IMR-90 (cell line): ENCODE measurements around the gene UQCRQ. TPM values are rescaled to one million over a fixed set of nuclear protein-coding genes. Genes with fewer than 3 reads are reported as not detected.

Source experiments
- ATAC-seq: fragments of 200-7000 bp; cut with Tn5 transposase; 2 replicates; pipeline ENCODE4 v1.9.1; 2020; ENCODE audit warnings: low read depth, mild to moderate bottlenecking, moderate library complexity
- BruUV-seq: library from RNA; stranded (reverse); fragments of 400-500 nt; replicated peaks from 2 replicates; lab custom pipeline; 2021; lab: Mats Ljungman, UMichigan
- CTCF ChIA-PET: fragments of 300-600 bp; formaldehyde crosslinking; extraction: SDS; loops from one replicate; lab custom pipeline; 2021; ENCODE audit warnings: antibody characterized with exemption; lab: Yijun Ruan, JAX
- POLR2A ChIA-PET: fragments of 300-600 bp; sonication (Branson Sonifier 250); formaldehyde crosslinking; loops from one replicate; lab custom pipeline; 2022; ENCODE audit warnings: antibody characterized with exemption; ENCODE audit not compliant: unreplicated experiment; lab: Charles Lee
- DNase-seq: peaks from one replicate; pipeline ENCODE4 v3.0.0; 2013
- H2AFZ ChIP-seq: replicated peaks from 2 replicates; pipeline ENCODE3; 2013; ENCODE audit warnings: low read length, mild to moderate bottlenecking; ENCODE audit not compliant: poor library complexity
- H2AK5ac ChIP-seq: 2 replicates; pipeline ENCODE4 v1.6.1; 2013; ENCODE audit warnings: low read depth, low read length, inconsistent platforms
- H2AK9ac ChIP-seq: replicated peaks from 2 replicates; pipeline ENCODE3; 2013; ENCODE audit warnings: mild to moderate bottlenecking, low read depth, low read length, moderate library complexity; ENCODE audit not compliant: poor library complexity
- H2BK120ac ChIP-seq: 2 replicates; pipeline ENCODE4 v1.6.1; 2013; ENCODE audit warnings: low read depth, low read length, inconsistent platforms
- H2BK15ac ChIP-seq: 3 replicates; pipeline ENCODE4 v1.6.1; 2013; ENCODE audit warnings: low read depth, low read length, inconsistent platforms
- H2BK20ac ChIP-seq: 2 replicates; pipeline ENCODE4 v1.6.1; 2013; ENCODE audit warnings: low read depth, mild to moderate bottlenecking, inconsistent platforms, low read length, moderate library complexity
- H2BK5ac ChIP-seq: 2 replicates; pipeline ENCODE4 v1.6.1; 2013; ENCODE audit warnings: mild to moderate bottlenecking, low read depth, low read length, inconsistent platforms; ENCODE audit not compliant: poor library complexity, severe bottlenecking
- H3K14ac ChIP-seq: replicated peaks from 2 replicates; pipeline ENCODE4 v1.6.1; 2013; ENCODE audit warnings: low read depth, low read length, inconsistent platforms
- H3K18ac ChIP-seq: 2 replicates; pipeline ENCODE4 v1.6.1; 2013; ENCODE audit warnings: low read depth, low read length, control low read depth
- H3K23ac ChIP-seq: 2 replicates; pipeline ENCODE4 v1.6.1; 2013; ENCODE audit warnings: low read depth, low read length, inconsistent platforms
- H3K27ac ChIP-seq: 2 replicates; pipeline ENCODE4 v1.5.1; 2013; ENCODE audit warnings: mild to moderate bottlenecking, control low read depth, low read length; ENCODE audit not compliant: insufficient read depth
- H3K27me3 ChIP-seq: 2 replicates; pipeline ENCODE4 v1.6.1; 2013; ENCODE audit warnings: low read length; ENCODE audit not compliant: control insufficient read depth, insufficient read depth
- H3K36me3 ChIP-seq: 2 replicates; pipeline ENCODE4 v1.6.1; 2013; ENCODE audit warnings: low read length, mixed read lengths; ENCODE audit not compliant: control insufficient read depth, insufficient read depth
- H3K4ac ChIP-seq: 2 replicates; pipeline ENCODE4 v1.6.1; 2013; ENCODE audit warnings: low read depth, low read length, inconsistent platforms
- H3K4me1 ChIP-seq: 2 replicates; pipeline ENCODE4 v1.6.1; 2013; ENCODE audit warnings: low read length, mixed read lengths; ENCODE audit not compliant: control insufficient read depth, insufficient read depth
- H3K4me2 ChIP-seq: 2 replicates; pipeline ENCODE4 v1.6.1; 2013; ENCODE audit warnings: low read depth, mild to moderate bottlenecking, control low read depth, low read length, moderate library complexity
- H3K4me3 ChIP-seq: 2 replicates; pipeline ENCODE4 v1.5.1; 2013; ENCODE audit warnings: low read depth, mild to moderate bottlenecking, control low read depth, low read length, moderate library complexity; ENCODE audit not compliant: insufficient read depth
- H3K56ac ChIP-seq: 2 replicates; pipeline ENCODE4 v1.6.1; 2013; ENCODE audit warnings: low read length, inconsistent platforms; ENCODE audit not compliant: insufficient read depth; ENCODE audit errors: extremely low read depth
- H3K79me1 ChIP-seq, 2 experiments: 2 replicates each; pipeline ENCODE4 v1.6.1; 2013; ENCODE audit warnings: low read length in 2 of 2, inconsistent platforms in 1 of 2, low read depth in 1 of 2
- H3K9ac ChIP-seq: 2 replicates; pipeline ENCODE4 v1.6.1; 2013; ENCODE audit warnings: low read depth, low read length, control low read depth
- H3K9me1 ChIP-seq: 2 replicates; pipeline ENCODE4 v1.6.1; 2013; ENCODE audit warnings: low read length, inconsistent platforms; ENCODE audit not compliant: insufficient read depth
- H3K9me3 ChIP-seq: 2 replicates; pipeline ENCODE4 v1.6.1; 2013; ENCODE audit warnings: low read length; ENCODE audit not compliant: control insufficient read depth, insufficient read depth
- H4K20me1 ChIP-seq: 2 replicates; pipeline ENCODE4 v1.6.1; 2013; ENCODE audit warnings: low read length, inconsistent platforms; ENCODE audit not compliant: insufficient read depth
- H4K5ac ChIP-seq: 2 replicates; pipeline ENCODE4 v1.6.1; 2013; ENCODE audit warnings: mild to moderate bottlenecking, low read depth, low read length, control low read depth
- H4K8ac ChIP-seq, 2 experiments: 2 replicates each; pipeline ENCODE4 v1.6.1; 2013; ENCODE audit warnings: low read depth in 2 of 2, low read length in 2 of 2, control low read depth in 1 of 2, inconsistent platforms in 1 of 2
- H4K91ac ChIP-seq: 2 replicates; pipeline ENCODE4 v1.6.1; 2013; ENCODE audit warnings: low read depth, low read length, inconsistent platforms; ENCODE audit not compliant: insufficient read depth
- CEBPB ChIP-seq: IDR thresholded peaks from 2 replicates; pipeline ENCODE4 v1.6.1; 2012; ENCODE audit warnings: low read depth, low read length, improper control_type of control experiment
- CHD1 ChIP-seq: IDR thresholded peaks from 2 replicates; pipeline ENCODE4 v1.6.1; 2012; ENCODE audit warnings: low read depth, low read length, improper control_type of control experiment
- CTCF ChIP-seq: conservative IDR thresholded peaks from 2 replicates; pipeline ENCODE4 v1.5.1; 2012; ENCODE audit warnings: mild to moderate bottlenecking, low read depth, low read length, improper control_type of control experiment
- ELK1 ChIP-seq: fragments of 150-350 bp; IDR thresholded peaks from 2 replicates; pipeline ENCODE4 v1.6.1; 2016; ENCODE audit warnings: low read depth, mild to moderate bottlenecking, low read length, moderate library complexity, borderline replicate concordance
- FOS ChIP-seq: fragments of 150-350 bp; IDR thresholded peaks from 2 replicates; pipeline ENCODE4 v1.6.1; 2016; ENCODE audit warnings: low read depth, low read length
- MAZ ChIP-seq: IDR thresholded peaks from 2 replicates; pipeline ENCODE4 v1.6.1; 2012; ENCODE audit warnings: low read depth, mild to moderate bottlenecking, low read length, improper control_type of control experiment, moderate library complexity, borderline replicate concordance
- MXI1 ChIP-seq: IDR thresholded peaks from 2 replicates; pipeline ENCODE4 v1.6.1; 2012; ENCODE audit warnings: low read depth, mild to moderate bottlenecking, low read length, moderate library complexity, borderline replicate concordance
- POLR2A ChIP-seq: IDR thresholded peaks from 2 replicates; pipeline ENCODE4 v1.6.1; 2012; ENCODE audit warnings: mild to moderate bottlenecking, low read depth, low read length
- RAD21 ChIP-seq: IDR thresholded peaks from 2 replicates; pipeline ENCODE4 v1.6.1; 2012; ENCODE audit warnings: low read length, improper control_type of control experiment
- RCOR1 ChIP-seq: IDR thresholded peaks from 2 replicates; pipeline ENCODE4 v1.6.1; 2012; ENCODE audit warnings: mild to moderate bottlenecking, low read length, improper control_type of control experiment; ENCODE audit not compliant: insufficient replicate concordance
- RFX5 ChIP-seq: IDR thresholded peaks from 2 replicates; pipeline ENCODE4 v1.8.0; 2012; ENCODE audit warnings: low read depth, mild to moderate bottlenecking, low read length, moderate library complexity
- SMC3 ChIP-seq: fragments of 150-350 bp; IDR thresholded peaks from 2 replicates; pipeline ENCODE4 v1.6.1; 2016; ENCODE audit warnings: low read depth, mild to moderate bottlenecking, antibody characterized with exemption, low read length, moderate library complexity
- USF2 ChIP-seq: fragments of 150-350 bp; IDR thresholded peaks from 2 replicates; pipeline ENCODE4 v1.6.1; 2017; ENCODE audit warnings: mild to moderate bottlenecking, antibody characterized with exemption, low read length, low read depth
- WGBS, 2 experiments: methylation state at CpG; one replicate each; pipeline versions ENCODE4 v1.1.5 to v1.1.7; 2013; ENCODE audit warnings: missing lambda C conversion rate in 2 of 2; ENCODE audit not compliant: insufficient read length in 1 of 2; ENCODE audit errors: extremely low coverage in 2 of 2; 5-methylcytosine and 5-hydroxymethylcytosine counted together
- dilution Hi-C: fragments of 300-500 bp; cut with HindIII; formaldehyde crosslinking; loops from one replicate; pipeline ENCODE4 v1.14.3; 2018; ENCODE audit warnings: low sequenced_read_pairs; ENCODE audit not compliant: unreplicated experiment
- in situ Hi-C: fragments of 300-500 bp; cut with MboI; formaldehyde crosslinking; loops from 3 replicates; pipeline ENCODE4 v1.14.3; 2019; ENCODE audit warnings: low sequenced_read_pairs, inconsistent platforms, mixed read lengths
- intact Hi-C: fragments of 100-400 bp; cut with micrococcal nuclease; formaldehyde crosslinking; loops from 2 replicates; pipeline ENCODE4 v1.10.0; 2022
- polyA plus RNA-seq, 3 experiments: library from polyadenylated mRNA; depleted of rRNA; stranded (reverse); fragments of >200 nt; gene quantifications; 2 replicates each; pipeline ENCODE4 v1.2.3, GENCODE V29; 2012; ENCODE audit warnings: low replicate concordance in 1 of 3
- total RNA-seq: library from RNA; depleted of rRNA; stranded (reverse); fragments of >200 nt; gene quantifications from 2 replicates; pipeline ENCODE4 v1.2.3, GENCODE V29; 2012

The UQCRQ gene
- total and polyA plus RNA-seq, 2 of the 4 experiments (the other 2 are of a cell fraction): 73.7 to 292 TPM

GRCh38 chr5:132901036-132901435, 34.6 kb downstream of the UQCRQ start:
- no peak overlapping the region for H4K8ac ChIP-seq
- no peak overlapping the region for H3K23ac ChIP-seq
- no peak overlapping the region for H3K9ac ChIP-seq
- no peak overlapping the region for H4K5ac ChIP-seq
- no peak overlapping the region for H2AK9ac ChIP-seq
- no peak overlapping the region for H3K14ac ChIP-seq
- H3K56ac ChIP-seq: no peak overlapping the region
- no peaks in the 10 kb centered on the region for H3K9me3 ChIP-seq
- H3K4me3 ChIP-seq: no peak overlapping the region
- H2BK5ac ChIP-seq: no peak overlapping the region
- H2AK5ac ChIP-seq: no peak overlapping the region
- H3K36me3 ChIP-seq: peaks cover 27% of the 10 kb centered on the region
- no peak overlapping the region for H3K18ac ChIP-seq
- no peak overlapping the region for H4K91ac ChIP-seq
- no peaks in the 10 kb centered on the region for H3K27me3 ChIP-seq
- peaks cover 19% of the 10 kb centered on the region; the same call in 1 of the 2 replicates for H4K20me1 ChIP-seq
- no peak overlapping the region for H3K27ac ChIP-seq
- no TSS peak for BruUV-seq
- ATAC-seq (no peak), DNase-seq (no peak)
- no CpG with 5 or more reads among the region's 4 CpGs for WGBS, 2 experiments
- no peak overlapping the region for H2BK20ac ChIP-seq
- H3K79me1 ChIP-seq: peaks cover 23 to 44% of the 10 kb centered on the region in 2 experiments
- intact Hi-C loops: no loop called here
- TF ChIP-seq RFX5 (no peak), FOS (no peak), MAZ (no peak), CEBPB (no peak), ELK1 (no peak), MXI1 (no peak), CTCF (no peak), CHD1 (no peak), SMC3 (no peak), RCOR1 (no peak), POLR2A (no peak), RAD21 (no peak), USF2 (no peak)
- 0 out of 2 replicates have a peak, but pooled peaks cover 2% of the 10 kb centered on the region for H3K9me1 ChIP-seq
- dilution Hi-C loops: no loop called here
- POLR2A ChIA-PET: no interaction called here
- CTCF ChIA-PET: no interaction called here
- no peaks in the 10 kb centered on the region for H3K4me1 ChIP-seq
- in situ Hi-C loops: no loop called here
- H2BK15ac ChIP-seq: no peak overlapping the region
- no peak overlapping the region for H3K4ac ChIP-seq
- no peak overlapping the region for H2AFZ ChIP-seq
- no peak overlapping the region for H3K4me2 ChIP-seq
- H2BK120ac ChIP-seq: no peak overlapping the region
